SK-N-SH (cell line): ENCODE data around the gene DGCR2.

Experiments
- EP300 ChIP-seq, 2 experiments: IDR thresholded peaks; 2 replicates each; pipeline versions ENCODE4 v1.4.0 to v1.6.1; 2012; ENCODE audit warnings: borderline replicate concordance in 1 of 2, low read depth in 1 of 2, low read length in 1 of 2
- FOXJ3 ChIP-seq: sonication (generic); formaldehyde crosslinking; IDR thresholded peaks from 2 replicates; pipeline ENCODE4 v1.5.1; 2020; ENCODE audit warnings: mild to moderate bottlenecking, missing genetic modification reagents
- FOXM1 ChIP-seq: IDR thresholded peaks from 2 replicates; pipeline ENCODE4 v1.4.0; 2012; ENCODE audit warnings: low read depth, mild to moderate bottlenecking
- JUND ChIP-seq: IDR thresholded peaks from 2 replicates; pipeline ENCODE4 v1.4.0; 2012
- MXI1 ChIP-seq: IDR thresholded peaks from 2 replicates; pipeline ENCODE4 v1.6.1; 2012; ENCODE audit warnings: mild to moderate bottlenecking, low read depth, low read length, improper control_type of control experiment
- NRF1 ChIP-seq: IDR thresholded peaks from 2 replicates; pipeline ENCODE4 v1.6.1; 2012; ENCODE audit warnings: low read depth, mild to moderate bottlenecking, low read length
- POLR2AphosphoS5 ChIP-seq: IDR thresholded peaks from 2 replicates; pipeline ENCODE4 v1.6.1; 2012; ENCODE audit warnings: low read depth, low read length
- TAF1 ChIP-seq: IDR thresholded peaks from 2 replicates; pipeline ENCODE4 v1.6.1; 2012; ENCODE audit warnings: low read depth, mild to moderate bottlenecking, low read length, moderate library complexity, borderline replicate concordance
- TF ChIP-seq, protein P1 (sequence below): IDR thresholded peaks from 2 replicates; pipeline ENCODE4 v1.4.0; 2012; ENCODE audit warnings: low read depth, borderline replicate concordance
- TF ChIP-seq, protein P2 (sequence below): fragments of 200-600 bp; sonication (generic); IDR thresholded peaks from 2 replicates; pipeline ENCODE4 v1.6.1; 2017; ENCODE audit warnings: antibody characterized with exemption, mild to moderate bottlenecking, moderate library complexity
- TF ChIP-seq, protein P3 (sequence below): IDR thresholded peaks from 2 replicates; pipeline ENCODE4; 2012
- TF ChIP-seq, protein P4 (sequence below): IDR thresholded peaks from 2 replicates; pipeline ENCODE4 v1.6.1; 2012; ENCODE audit warnings: mild to moderate bottlenecking, low read depth, low read length, moderate library complexity
- TF ChIP-seq, protein P5 (sequence below): fragments of 150-350 bp; IDR thresholded peaks from 2 replicates; pipeline ENCODE4 v1.6.1; 2017; ENCODE audit warnings: antibody characterized with exemption, low read length, low read depth, borderline replicate concordance

DNA sequence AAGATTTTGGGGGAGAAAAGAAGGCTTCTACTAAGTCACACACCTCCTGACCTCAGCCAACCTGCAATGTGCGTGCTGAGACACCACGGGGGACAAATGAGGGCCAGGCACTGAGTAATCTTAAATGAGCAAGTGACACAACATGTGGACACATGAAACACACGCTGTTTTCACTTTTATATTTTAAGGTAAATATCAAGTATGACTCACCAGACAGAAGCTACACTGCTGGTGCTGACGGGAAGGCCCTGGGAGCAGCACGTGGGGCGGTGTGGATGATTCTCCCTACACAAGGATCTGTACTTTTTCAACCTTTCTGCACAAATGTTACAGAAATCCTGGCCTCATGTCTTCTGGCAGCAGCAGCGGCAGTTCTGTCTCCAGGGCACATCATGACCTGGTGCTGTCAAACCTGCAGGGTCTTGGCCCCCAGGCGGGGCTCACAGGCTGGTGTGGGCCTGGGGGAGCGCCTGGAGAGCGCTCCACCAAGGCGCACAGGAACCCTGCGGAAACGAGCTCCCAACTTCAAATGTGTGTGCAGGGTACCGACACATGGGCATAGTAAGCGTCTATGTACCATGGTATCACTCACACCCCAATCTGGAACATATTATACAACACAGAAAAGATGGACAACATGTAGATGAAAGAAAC is 61.7 kb downstream of the DGCR2 start:
- TF ChIP-seq FOXJ3 (no peak), EP300 (IDR thresholded peaks at IDR 0.05; ENCODE audit: borderline replicate concordance in 1 of 2, low read depth in 1 of 2, low read length in 1 of 2) (no peak), MXI1 (no peak), POLR2AphosphoS5 (no peak), NRF1 (no peak), TAF1 (no peak), JUND (no peak), FOXM1 (no peak)
- TF ChIP-seq, protein P1, sequence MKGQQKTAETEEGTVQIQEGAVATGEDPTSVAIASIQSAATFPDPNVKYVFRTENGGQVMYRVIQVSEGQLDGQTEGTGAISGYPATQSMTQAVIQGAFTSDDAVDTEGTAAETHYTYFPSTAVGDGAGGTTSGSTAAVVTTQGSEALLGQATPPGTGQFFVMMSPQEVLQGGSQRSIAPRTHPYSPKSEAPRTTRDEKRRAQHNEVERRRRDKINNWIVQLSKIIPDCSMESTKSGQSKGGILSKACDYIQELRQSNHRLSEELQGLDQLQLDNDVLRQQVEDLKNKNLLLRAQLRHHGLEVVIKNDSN: no peak
- TF ChIP-seq, protein P2, sequence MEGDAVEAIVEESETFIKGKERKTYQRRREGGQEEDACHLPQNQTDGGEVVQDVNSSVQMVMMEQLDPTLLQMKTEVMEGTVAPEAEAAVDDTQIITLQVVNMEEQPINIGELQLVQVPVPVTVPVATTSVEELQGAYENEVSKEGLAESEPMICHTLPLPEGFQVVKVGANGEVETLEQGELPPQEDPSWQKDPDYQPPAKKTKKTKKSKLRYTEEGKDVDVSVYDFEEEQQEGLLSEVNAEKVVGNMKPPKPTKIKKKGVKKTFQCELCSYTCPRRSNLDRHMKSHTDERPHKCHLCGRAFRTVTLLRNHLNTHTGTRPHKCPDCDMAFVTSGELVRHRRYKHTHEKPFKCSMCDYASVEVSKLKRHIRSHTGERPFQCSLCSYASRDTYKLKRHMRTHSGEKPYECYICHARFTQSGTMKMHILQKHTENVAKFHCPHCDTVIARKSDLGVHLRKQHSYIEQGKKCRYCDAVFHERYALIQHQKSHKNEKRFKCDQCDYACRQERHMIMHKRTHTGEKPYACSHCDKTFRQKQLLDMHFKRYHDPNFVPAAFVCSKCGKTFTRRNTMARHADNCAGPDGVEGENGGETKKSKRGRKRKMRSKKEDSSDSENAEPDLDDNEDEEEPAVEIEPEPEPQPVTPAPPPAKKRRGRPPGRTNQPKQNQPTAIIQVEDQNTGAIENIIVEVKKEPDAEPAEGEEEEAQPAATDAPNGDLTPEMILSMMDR: no peak
- TF ChIP-seq, protein P3, sequence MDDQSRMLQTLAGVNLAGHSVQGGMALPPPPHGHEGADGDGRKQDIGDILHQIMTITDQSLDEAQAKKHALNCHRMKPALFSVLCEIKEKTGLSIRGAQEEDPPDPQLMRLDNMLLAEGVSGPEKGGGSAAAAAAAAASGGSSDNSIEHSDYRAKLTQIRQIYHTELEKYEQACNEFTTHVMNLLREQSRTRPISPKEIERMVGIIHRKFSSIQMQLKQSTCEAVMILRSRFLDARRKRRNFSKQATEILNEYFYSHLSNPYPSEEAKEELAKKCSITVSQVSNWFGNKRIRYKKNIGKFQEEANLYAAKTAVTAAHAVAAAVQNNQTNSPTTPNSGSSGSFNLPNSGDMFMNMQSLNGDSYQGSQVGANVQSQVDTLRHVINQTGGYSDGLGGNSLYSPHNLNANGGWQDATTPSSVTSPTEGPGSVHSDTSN: no peak
- TF ChIP-seq, protein P4, sequence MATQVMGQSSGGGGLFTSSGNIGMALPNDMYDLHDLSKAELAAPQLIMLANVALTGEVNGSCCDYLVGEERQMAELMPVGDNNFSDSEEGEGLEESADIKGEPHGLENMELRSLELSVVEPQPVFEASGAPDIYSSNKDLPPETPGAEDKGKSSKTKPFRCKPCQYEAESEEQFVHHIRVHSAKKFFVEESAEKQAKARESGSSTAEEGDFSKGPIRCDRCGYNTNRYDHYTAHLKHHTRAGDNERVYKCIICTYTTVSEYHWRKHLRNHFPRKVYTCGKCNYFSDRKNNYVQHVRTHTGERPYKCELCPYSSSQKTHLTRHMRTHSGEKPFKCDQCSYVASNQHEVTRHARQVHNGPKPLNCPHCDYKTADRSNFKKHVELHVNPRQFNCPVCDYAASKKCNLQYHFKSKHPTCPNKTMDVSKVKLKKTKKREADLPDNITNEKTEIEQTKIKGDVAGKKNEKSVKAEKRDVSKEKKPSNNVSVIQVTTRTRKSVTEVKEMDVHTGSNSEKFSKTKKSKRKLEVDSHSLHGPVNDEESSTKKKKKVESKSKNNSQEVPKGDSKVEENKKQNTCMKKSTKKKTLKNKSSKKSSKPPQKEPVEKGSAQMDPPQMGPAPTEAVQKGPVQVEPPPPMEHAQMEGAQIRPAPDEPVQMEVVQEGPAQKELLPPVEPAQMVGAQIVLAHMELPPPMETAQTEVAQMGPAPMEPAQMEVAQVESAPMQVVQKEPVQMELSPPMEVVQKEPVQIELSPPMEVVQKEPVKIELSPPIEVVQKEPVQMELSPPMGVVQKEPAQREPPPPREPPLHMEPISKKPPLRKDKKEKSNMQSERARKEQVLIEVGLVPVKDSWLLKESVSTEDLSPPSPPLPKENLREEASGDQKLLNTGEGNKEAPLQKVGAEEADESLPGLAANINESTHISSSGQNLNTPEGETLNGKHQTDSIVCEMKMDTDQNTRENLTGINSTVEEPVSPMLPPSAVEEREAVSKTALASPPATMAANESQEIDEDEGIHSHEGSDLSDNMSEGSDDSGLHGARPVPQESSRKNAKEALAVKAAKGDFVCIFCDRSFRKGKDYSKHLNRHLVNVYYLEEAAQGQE: no peak
- TF ChIP-seq, protein P5, sequence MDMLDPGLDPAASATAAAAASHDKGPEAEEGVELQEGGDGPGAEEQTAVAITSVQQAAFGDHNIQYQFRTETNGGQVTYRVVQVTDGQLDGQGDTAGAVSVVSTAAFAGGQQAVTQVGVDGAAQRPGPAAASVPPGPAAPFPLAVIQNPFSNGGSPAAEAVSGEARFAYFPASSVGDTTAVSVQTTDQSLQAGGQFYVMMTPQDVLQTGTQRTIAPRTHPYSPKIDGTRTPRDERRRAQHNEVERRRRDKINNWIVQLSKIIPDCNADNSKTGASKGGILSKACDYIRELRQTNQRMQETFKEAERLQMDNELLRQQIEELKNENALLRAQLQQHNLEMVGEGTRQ: no peak
